Activated naive CD8-positive, alpha-beta T cell treated with anti-CD3 and anti-CD28 coated beads for 36 hours (primary cell): ENCODE data around the gene MRPS9. TPM values are rescaled to one million over a fixed set of nuclear protein-coding genes. Genes with fewer than 3 reads are reported as not detected.
A peak's percentile ranks its signal among the peaks of the same experiment; 100 is the strongest.

Experiments used
- DNase-seq: peaks from one replicate; pipeline ENCODE4 v3.0.0; 2021
- H3K27ac Mint-ChIP-seq: one replicate; pipeline ENCODE4 v1.8.0; 2022; ENCODE audit warnings: mild to moderate bottlenecking, moderate library complexity, mixed read lengths
- H3K27me3 Mint-ChIP-seq: one replicate; pipeline ENCODE4 v1.8.0; 2022; ENCODE audit warnings: mild to moderate bottlenecking, mixed read lengths
- H3K36me3 Mint-ChIP-seq: one replicate; pipeline ENCODE4 v1.8.0; 2021; ENCODE audit warnings: mild to moderate bottlenecking, mixed read lengths
- H3K4me1 Mint-ChIP-seq: one replicate; pipeline ENCODE4 v1.8.0; 2021; ENCODE audit warnings: mixed read lengths
- H3K4me3 Mint-ChIP-seq: one replicate; pipeline ENCODE4 v1.8.0; 2022; ENCODE audit warnings: mild to moderate bottlenecking, moderate library complexity, mixed read lengths
- H3K9me3 Mint-ChIP-seq: one replicate; pipeline ENCODE4 v1.8.0; 2022; ENCODE audit warnings: mixed read lengths
- total RNA-seq, 2 experiments: library from RNA; stranded (reverse); gene quantifications; one replicate each; pipeline ENCODE4 v1.2.3, GENCODE V29; 2021

Gene MRPS9
- total RNA-seq = 10 to 100 TPM; 52.2 to 57.1 TPM

GRCh38 chr2:105037572-105038382 lies at the start of gene MRPS9:
Gene MRPS9 (plus strand): TSS chr2:105038069. CDS start chr2:105038093, 24 bp downstream.
- peaks cover 9% of the 10 kb centered on the region for H3K36me3 Mint-ChIP-seq
- peak within 1 kb of the TSS; percentile 93 for H3K27ac Mint-ChIP-seq
- no peaks in the 10 kb centered on the region for H3K9me3 Mint-ChIP-seq
- peak; percentile 97 for DNase-seq
- peaks cover 35% of the 10 kb centered on the region for H3K4me1 Mint-ChIP-seq
- no peaks in the 10 kb centered on the region for H3K27me3 Mint-ChIP-seq
- H3K4me3 Mint-ChIP-seq = peak within 1 kb of the TSS; percentile 99

GRCh38 chr2:105005181-105005951 lies 32.5 kb upstream of the MRPS9 start:
- Mint-ChIP-seq H3K27me3 (no peaks in the 10 kb centered on the region), H3K36me3 (peaks cover 9% of the 10 kb centered on the region), H3K9me3 (peaks cover 19% of the 10 kb centered on the region), H3K4me3 (no peak overlapping the region), H3K27ac (no peak overlapping the region), H3K4me1 (no peaks in the 10 kb centered on the region)
- no peak for DNase-seq

- H3K9me3 Mint-ChIP-seq = peaks cover 19% of the 10 kb centered on the region
- no peaks in the 10 kb centered on the region for H3K4me1 Mint-ChIP-seq
- H3K36me3 Mint-ChIP-seq = peaks cover 9% of the 10 kb centered on the region
Measured at GRCh38 chr2:105007367-105007766, 30.5 kb upstream of the MRPS9 start.

DNA sequence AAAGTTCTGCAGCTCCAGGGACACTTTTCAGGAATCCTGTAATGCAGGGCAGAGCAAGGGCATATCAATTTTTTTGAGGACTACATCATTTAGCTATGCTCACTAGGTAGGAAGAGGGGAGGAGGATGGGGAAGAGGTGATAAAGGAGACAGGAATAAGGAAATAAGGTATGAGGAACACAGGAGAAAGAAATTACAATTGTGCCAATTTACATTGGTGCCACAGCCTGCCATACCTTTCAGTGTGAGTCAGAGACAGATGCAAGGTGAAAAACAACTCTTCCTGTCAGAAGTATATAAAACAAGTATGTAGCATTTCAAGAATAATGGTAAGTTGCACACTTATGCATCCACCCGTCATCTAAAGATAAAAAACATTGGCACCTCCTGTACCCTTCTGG lies 5.4 kb upstream of the MRPS9 start:
- Mint-ChIP-seq H3K9me3 (no peaks in the 10 kb centered on the region), H3K27me3 (no peaks in the 10 kb centered on the region), H3K27ac (no peak overlapping the region), H3K36me3 (no peaks in the 10 kb centered on the region), H3K4me3 (no peak overlapping the region), H3K4me1 (peaks cover 12% of the 10 kb centered on the region)
- no peak for DNase-seq

More at GRCh38 chr2:105007367-105007766, 30.5 kb upstream of the MRPS9 start:
- H3K27ac Mint-ChIP-seq = no peak overlapping the region
- DNase-seq = no peak
- no peak overlapping the region for H3K4me3 Mint-ChIP-seq
- peaks cover 7% of the 10 kb centered on the region for H3K27me3 Mint-ChIP-seq

DNA sequence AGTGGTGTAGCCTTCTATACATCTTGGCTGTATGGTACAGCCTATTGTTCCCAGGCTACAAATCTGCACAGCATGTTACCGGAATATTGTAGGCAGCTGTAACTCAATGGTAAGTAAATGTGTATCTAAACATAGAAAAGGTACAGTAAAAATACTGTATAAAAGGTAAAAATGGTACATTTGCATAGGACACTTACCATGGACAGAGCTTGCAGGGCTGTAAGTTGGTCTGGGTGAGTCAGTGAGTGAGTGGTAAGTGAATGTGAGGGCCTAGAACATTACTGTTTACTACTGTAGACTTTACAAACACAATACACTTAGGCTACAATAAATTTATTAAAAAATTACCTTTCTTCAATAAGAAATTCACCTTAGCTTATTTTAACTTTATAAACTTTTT lies 3.7 kb upstream of the MRPS9 start:
- H3K4me1 Mint-ChIP-seq = peaks cover 18% of the 10 kb centered on the region
- peaks cover 5% of the 10 kb centered on the region for H3K36me3 Mint-ChIP-seq
- H3K27me3 Mint-ChIP-seq = no peaks in the 10 kb centered on the region
- DNase-seq = no peak
- no peak overlapping the region for H3K27ac Mint-ChIP-seq
- no peaks in the 10 kb centered on the region for H3K9me3 Mint-ChIP-seq
- no peak overlapping the region for H3K4me3 Mint-ChIP-seq

- Mint-ChIP-seq H3K36me3 (peaks cover 11% of the 10 kb centered on the region), H3K27ac (peak overlapping the region; percentile 93), H3K9me3 (no peaks in the 10 kb centered on the region), H3K4me1 (peaks cover 35% of the 10 kb centered on the region), H3K4me3 (peak overlapping the region; percentile 99), H3K27me3 (no peaks in the 10 kb centered on the region)
- no peak for DNase-seq
Measured at GRCh38 chr2:105038383-105039061, 653 bp downstream of the MRPS9 start.

DNA sequence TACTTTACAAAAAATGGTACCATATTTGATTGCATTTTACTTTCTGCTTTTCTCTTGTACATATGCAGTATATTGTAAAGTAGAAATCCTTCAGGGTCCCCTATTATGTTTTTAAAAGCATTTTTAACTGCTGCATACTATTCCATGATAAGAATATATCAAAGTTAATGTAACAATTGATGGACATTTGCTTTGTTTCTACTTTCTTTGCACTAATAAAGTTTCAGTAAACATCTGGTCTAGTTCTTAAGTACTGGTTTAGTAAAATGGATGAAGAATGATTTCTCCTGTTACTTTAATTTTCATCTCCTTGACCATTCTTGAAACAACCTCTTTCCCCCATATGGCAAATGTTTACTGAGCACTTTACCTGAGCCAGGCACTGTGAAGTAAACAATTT lies 1.7 kb downstream of the MRPS9 start:
- Mint-ChIP-seq H3K36me3 (peaks cover 12% of the 10 kb centered on the region), H3K4me1 (peaks cover 35% of the 10 kb centered on the region), H3K4me3 (peak overlapping the region; percentile 29), H3K27me3 (no peaks in the 10 kb centered on the region), H3K27ac (no peak overlapping the region), H3K9me3 (no peaks in the 10 kb centered on the region)
- no peak for DNase-seq

- H3K9me3 Mint-ChIP-seq = no peaks in the 10 kb centered on the region
- no peaks in the 10 kb centered on the region for H3K27me3 Mint-ChIP-seq
- H3K36me3 Mint-ChIP-seq = peaks cover 34% of the 10 kb centered on the region
- no peak overlapping the region for H3K4me3 Mint-ChIP-seq
- DNase-seq = no peak
- peaks cover 26% of the 10 kb centered on the region for H3K4me1 Mint-ChIP-seq
- no peak overlapping the region for H3K27ac Mint-ChIP-seq
Measured at GRCh38 chr2:105042189-105042588, 4.3 kb downstream of the MRPS9 start.

DNA sequence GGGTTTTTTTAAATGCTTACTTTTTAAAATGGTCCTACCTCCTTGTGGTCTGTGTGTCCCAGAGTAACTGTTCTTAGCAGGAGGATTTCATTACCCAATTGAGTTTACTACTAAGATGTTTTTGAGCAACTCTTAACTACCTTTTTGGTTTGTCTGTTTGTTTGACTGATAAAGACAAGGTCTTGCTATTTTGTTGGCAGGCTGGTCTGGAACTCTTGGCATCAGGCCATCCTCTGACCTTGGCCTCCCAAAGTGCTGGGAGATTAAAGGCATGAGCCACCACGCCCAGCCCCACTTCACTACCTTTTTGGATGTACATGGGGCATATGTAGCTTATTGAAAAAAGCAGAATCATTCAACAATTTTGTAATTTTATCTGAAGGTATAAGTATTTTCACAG lies 14.9 kb downstream of the MRPS9 start:
- H3K36me3 Mint-ChIP-seq = peaks cover 54% of the 10 kb centered on the region
- H3K4me3 Mint-ChIP-seq = no peak overlapping the region
- no peak for DNase-seq
- H3K27me3 Mint-ChIP-seq = no peaks in the 10 kb centered on the region
- no peak overlapping the region for H3K27ac Mint-ChIP-seq
- peaks cover 13% of the 10 kb centered on the region for H3K9me3 Mint-ChIP-seq
- H3K4me1 Mint-ChIP-seq = peaks cover 14% of the 10 kb centered on the region

- Mint-ChIP-seq H3K4me1 (peaks cover 14% of the 10 kb centered on the region), H3K36me3 (peaks cover 47% of the 10 kb centered on the region), H3K9me3 (peaks cover 11% of the 10 kb centered on the region), H3K27ac (no peak overlapping the region), H3K4me3 (no peak overlapping the region), H3K27me3 (no peaks in the 10 kb centered on the region)
- DNase-seq = no peak
Measured at GRCh38 chr2:105055613-105056012, 17.7 kb downstream of the MRPS9 start.

DNA sequence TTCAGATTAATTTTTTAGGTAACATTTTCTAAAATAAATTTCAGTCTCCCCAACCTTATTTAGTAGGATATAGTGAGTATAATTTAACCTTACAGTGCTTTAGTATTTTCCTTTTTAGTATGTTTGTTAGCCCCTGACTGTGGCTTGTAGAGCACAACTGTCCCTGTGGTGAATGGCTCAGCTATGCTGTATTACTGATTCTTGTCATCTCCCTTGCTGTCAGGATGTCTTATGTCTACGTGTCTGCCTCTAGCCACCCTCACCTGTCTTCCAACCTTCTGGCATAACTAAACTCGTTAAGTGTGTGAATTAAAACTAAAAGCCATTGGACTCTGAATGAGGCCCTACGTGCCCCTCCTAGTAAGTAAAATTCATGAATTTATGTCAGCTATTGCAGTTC lies 18.4 kb downstream of the MRPS9 start:
- H3K4me1 Mint-ChIP-seq = peaks cover 14% of the 10 kb centered on the region
- H3K36me3 Mint-ChIP-seq = peaks cover 42% of the 10 kb centered on the region
- H3K9me3 Mint-ChIP-seq = peaks cover 6% of the 10 kb centered on the region
- no peaks in the 10 kb centered on the region for H3K27me3 Mint-ChIP-seq
- H3K27ac Mint-ChIP-seq = peak overlapping the region; percentile 71
- no peak overlapping the region for H3K4me3 Mint-ChIP-seq
- no peak for DNase-seq

- Mint-ChIP-seq H3K36me3 (peaks cover 41% of the 10 kb centered on the region), H3K27ac (no peak overlapping the region), H3K9me3 (peaks cover 5% of the 10 kb centered on the region), H3K4me3 (no peak overlapping the region), H3K27me3 (no peaks in the 10 kb centered on the region), H3K4me1 (peaks cover 18% of the 10 kb centered on the region)
- no peak for DNase-seq
Measured at GRCh38 chr2:105057005-105057404, 19.1 kb downstream of the MRPS9 start.

DNA sequence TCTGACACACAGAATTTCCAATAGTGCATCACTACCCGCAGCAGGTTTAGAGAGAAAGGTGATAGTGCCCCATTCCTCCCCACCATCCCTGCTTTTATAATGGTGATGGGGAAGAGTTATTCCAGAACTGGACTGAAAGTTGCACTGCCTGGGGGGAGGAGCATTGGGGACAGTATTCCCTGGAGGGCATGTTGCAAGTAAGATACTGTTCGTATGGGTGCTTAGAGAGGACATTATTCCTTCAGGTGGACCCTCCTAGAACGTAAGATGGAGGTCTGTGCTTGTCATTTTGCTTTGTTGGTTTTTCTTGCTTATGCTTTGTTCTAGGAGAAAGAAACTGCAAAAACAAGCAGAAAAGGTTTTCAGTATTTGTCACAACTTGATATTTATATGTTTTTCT lies 23.7 kb downstream of the MRPS9 start:
- DNase-seq = no peak
- Mint-ChIP-seq H3K27ac (no peak overlapping the region), H3K4me1 (peaks cover 13% of the 10 kb centered on the region), H3K36me3 (peaks cover 23% of the 10 kb centered on the region), H3K9me3 (no peaks in the 10 kb centered on the region), H3K27me3 (no peaks in the 10 kb centered on the region), H3K4me3 (no peak overlapping the region)

DNA sequence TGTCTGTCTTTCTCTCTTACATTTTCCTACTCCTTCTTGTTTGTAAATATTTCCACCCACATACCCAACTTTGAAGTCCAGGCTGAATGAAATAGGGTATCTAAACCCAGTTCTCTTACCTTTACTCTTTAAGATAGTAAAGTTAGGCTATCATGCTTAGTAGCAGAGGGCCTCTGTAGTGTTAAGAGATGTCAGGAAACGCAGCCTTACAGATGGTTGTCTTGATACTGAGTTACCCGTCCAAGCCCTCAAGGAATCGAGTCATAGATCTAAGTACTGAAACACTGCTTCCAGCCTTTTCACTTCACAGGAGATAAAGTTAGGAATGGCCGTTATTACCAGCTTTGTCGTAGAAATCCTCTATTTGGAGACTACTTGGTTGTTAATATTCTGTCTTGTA lies 24.3 kb downstream of the MRPS9 start:
- Mint-ChIP-seq H3K4me1 (peaks cover 11% of the 10 kb centered on the region), H3K4me3 (no peak overlapping the region), H3K9me3 (no peaks in the 10 kb centered on the region), H3K36me3 (peaks cover 23% of the 10 kb centered on the region), H3K27me3 (no peaks in the 10 kb centered on the region), H3K27ac (no peak overlapping the region)
- no peak for DNase-seq

DNA sequence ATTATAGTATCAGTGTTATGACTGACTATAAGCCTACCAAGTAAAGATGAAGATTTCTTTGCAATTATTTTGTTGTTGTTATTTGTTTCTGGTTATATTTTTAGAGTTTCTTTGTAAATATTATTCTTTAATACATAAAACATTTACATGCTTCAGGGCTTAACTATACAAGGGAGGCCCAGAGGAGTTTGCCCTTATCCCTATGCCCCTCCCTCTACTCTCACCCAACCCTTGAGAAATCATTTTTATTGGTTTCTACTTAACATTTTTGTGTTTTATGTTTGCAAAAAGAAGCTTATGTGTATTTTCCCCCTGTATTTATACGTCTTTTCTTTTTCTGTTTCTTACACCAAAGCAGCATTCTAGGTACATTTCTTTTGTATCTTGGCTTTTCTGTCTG lies 30.5 kb downstream of the MRPS9 start:
- no peak overlapping the region for H3K27ac Mint-ChIP-seq
- peaks cover 11% of the 10 kb centered on the region for H3K4me1 Mint-ChIP-seq
- no peaks in the 10 kb centered on the region for H3K27me3 Mint-ChIP-seq
- no peak for DNase-seq
- H3K9me3 Mint-ChIP-seq = no peaks in the 10 kb centered on the region
- no peak overlapping the region for H3K4me3 Mint-ChIP-seq
- peaks cover 10% of the 10 kb centered on the region for H3K36me3 Mint-ChIP-seq
